Loucy (cell line): ENCODE measurements around the gene FAM8A1.
"Not testable (repeated sequence)": the region's sequence is repeated elsewhere in the genome, so short reads cannot be mapped to it uniquely, and the experiment has no call there.

Experiments
- H2AFZ ChIP-seq: fragments of 200-600 bp; sonication (generic); 2 replicates; pipeline ENCODE4 v1.6.0; 2016; ENCODE audit warnings: antibody characterized with exemption, mild to moderate bottlenecking, low read length, moderate library complexity
- H3F3A ChIP-seq: fragments of 200-600 bp; 2 replicates; pipeline ENCODE4 v1.6.0; 2016; ENCODE audit warnings: antibody characterized with exemption, low read depth, mild to moderate bottlenecking
- H3K27me3 ChIP-seq: fragments of 200-600 bp; sonication (generic); 2 replicates; pipeline ENCODE4 v1.6.1; 2014; ENCODE audit warnings: low read length, mild to moderate bottlenecking; ENCODE audit not compliant: insufficient read depth, poor library complexity, severe bottlenecking
- H3K36me3 ChIP-seq: fragments of 200-600 bp; sonication (generic); 2 replicates; pipeline ENCODE4 v1.6.1; 2016; ENCODE audit warnings: low read length; ENCODE audit not compliant: insufficient read depth
- H3K4me1 ChIP-seq: fragments of 200-600 bp; sonication (generic); 2 replicates; pipeline ENCODE4 v1.5.1; 2014; ENCODE audit warnings: low read length, mild to moderate bottlenecking; ENCODE audit not compliant: insufficient read depth, poor library complexity, severe bottlenecking
- H3K4me2 ChIP-seq: fragments of 200-600 bp; sonication (generic); 2 replicates; pipeline ENCODE4 v1.6.0; 2014; ENCODE audit warnings: antibody characterized with exemption, low read length, low read depth, mild to moderate bottlenecking; ENCODE audit not compliant: poor library complexity, severe bottlenecking
- H3K4me3 ChIP-seq: fragments of 200-600 bp; sonication (generic); 2 replicates; pipeline ENCODE4 v1.5.1; 2014; ENCODE audit warnings: low read length, mild to moderate bottlenecking, mixed read lengths; ENCODE audit not compliant: poor library complexity, severe bottlenecking
- H3K79me2 ChIP-seq: fragments of 200-600 bp; sonication (generic); 2 replicates; pipeline ENCODE4 v1.6.1; 2014; ENCODE audit warnings: low read length; ENCODE audit not compliant: insufficient read depth
- H3K9ac ChIP-seq: fragments of 200-600 bp; sonication (generic); 2 replicates; pipeline ENCODE4 v1.6.0; 2014; ENCODE audit warnings: mild to moderate bottlenecking, low read depth, low read length, moderate library complexity; ENCODE audit not compliant: poor library complexity, severe bottlenecking
- H3K9me2 ChIP-seq: fragments of 200-600 bp; sonication (generic); replicated peaks from 2 replicates; pipeline ENCODE4 v1.6.1; 2016; ENCODE audit warnings: low read depth, low read length, mixed read lengths
- H3K9me3 ChIP-seq: fragments of 200-600 bp; sonication (generic); 2 replicates; pipeline ENCODE4 v1.6.1; 2014; ENCODE audit warnings: mild to moderate bottlenecking, antibody characterized with exemption, low read length, low read depth; ENCODE audit not compliant: insufficient read depth
- H4K20me1 ChIP-seq: fragments of 200-600 bp; sonication (generic); 2 replicates; pipeline ENCODE4 v1.6.0; 2014; ENCODE audit warnings: antibody characterized with exemption, low read length, mild to moderate bottlenecking; ENCODE audit not compliant: insufficient read depth, poor library complexity, severe bottlenecking
- CTCF ChIP-seq: fragments of 200-600 bp; sonication (generic); conservative IDR thresholded peaks from 2 replicates; pipeline ENCODE4 v1.5.1; 2014; ENCODE audit warnings: mild to moderate bottlenecking, antibody characterized with exemption, low read length
- EZH2phosphoT487 ChIP-seq: fragments of 200-600 bp; IDR thresholded peaks from 2 replicates; pipeline ENCODE4 v1.6.1; 2018; ENCODE audit warnings: antibody characterized with exemption, mild to moderate bottlenecking, moderate library complexity, borderline replicate concordance

Gene FAM8A1

GRCh38 chr6:17577059-17577458, 23.0 kb upstream of the FAM8A1 start:
- no peak overlapping the region for H2AFZ ChIP-seq
- TF ChIP-seq CTCF (no peak), EZH2phosphoT487 (no peak)
- H3K9ac ChIP-seq: no peak overlapping the region
- no peaks in the 10 kb centered on the region for H3K27me3 ChIP-seq
- no peaks in the 10 kb centered on the region for H4K20me1 ChIP-seq
- no peaks in the 10 kb centered on the region for H3K79me2 ChIP-seq
- no peaks in the 10 kb centered on the region for H3K9me3 ChIP-seq
- no peaks in the 10 kb centered on the region for H3K4me1 ChIP-seq
- H3K36me3 ChIP-seq: no peaks in the 10 kb centered on the region
- H3K4me2 ChIP-seq: no peak overlapping the region
- H3K9me2 ChIP-seq: no peaks in the 10 kb centered on the region
- no peaks in the 10 kb centered on the region for H3F3A ChIP-seq
- H3K4me3 ChIP-seq: no peak overlapping the region

- no peaks in the 10 kb centered on the region for H3K27me3 ChIP-seq
- no peak overlapping the region for H3K4me3 ChIP-seq
- H3F3A ChIP-seq: no peaks in the 10 kb centered on the region
- no peaks in the 10 kb centered on the region for H3K9me3 ChIP-seq
- TF ChIP-seq CTCF: no peak
- TF ChIP-seq EZH2phosphoT487: no peak
- no peak overlapping the region for H3K9ac ChIP-seq
- H2AFZ ChIP-seq: no peak overlapping the region
- H3K79me2 ChIP-seq: no peaks in the 10 kb centered on the region
- no peaks in the 10 kb centered on the region for H3K36me3 ChIP-seq
- H3K9me2 ChIP-seq: no peaks in the 10 kb centered on the region
- no peaks in the 10 kb centered on the region for H4K20me1 ChIP-seq
- H3K4me2 ChIP-seq: no peak overlapping the region
- H3K4me1 ChIP-seq: no peaks in the 10 kb centered on the region
Measured at GRCh38 chr6:17580518-17581048, 19.5 kb upstream of the FAM8A1 start.

DNA sequence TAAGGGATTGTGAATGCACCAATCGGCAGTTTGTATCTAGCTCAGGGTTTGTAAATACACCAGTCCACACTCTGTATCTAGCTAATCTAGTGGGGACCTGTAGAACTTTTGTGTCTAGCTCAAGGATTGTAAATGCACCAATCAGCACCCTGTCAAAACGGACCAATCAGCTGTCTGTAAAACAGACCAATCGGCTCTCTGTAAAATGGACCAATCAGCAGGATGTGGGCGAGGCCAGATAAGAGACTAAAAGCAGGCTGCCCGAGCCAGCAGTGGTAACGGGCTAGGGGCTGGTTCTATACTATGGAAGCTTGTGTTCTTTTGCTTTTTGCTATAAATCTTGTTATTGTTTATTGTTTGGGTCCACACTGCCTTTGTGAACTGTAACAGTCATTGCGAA, 18.8 kb upstream of the FAM8A1 start:
- not testable (repeated sequence) for H3K4me1 ChIP-seq, H3K9ac ChIP-seq, H3F3A ChIP-seq, H3K9me3 ChIP-seq, H4K20me1 ChIP-seq, H3K4me3 ChIP-seq, H3K4me2 ChIP-seq, H3K36me3 ChIP-seq, H2AFZ ChIP-seq, H3K79me2 ChIP-seq, H3K27me3 ChIP-seq, H3K9me2 ChIP-seq

DNA sequence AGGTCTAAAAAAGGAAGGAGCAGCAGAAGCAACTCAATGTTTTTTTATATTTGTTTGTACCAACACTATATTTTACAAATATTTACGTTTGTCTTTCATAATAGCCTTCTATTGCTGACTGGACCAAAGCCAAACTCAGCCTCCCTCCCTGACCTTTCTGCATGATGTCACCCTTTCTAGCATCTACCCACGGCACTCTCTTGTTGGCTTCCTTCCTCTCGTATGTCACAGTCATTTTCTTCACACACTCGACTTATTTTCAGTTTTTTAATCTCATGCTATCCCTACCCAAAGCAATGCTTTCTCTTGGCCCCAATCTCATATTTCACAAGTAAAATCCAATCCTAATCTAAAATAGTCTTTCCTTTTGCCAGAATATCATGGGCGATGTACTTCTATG, 16.3 kb upstream of the FAM8A1 start:
- Histone ChIP-seq H3K4me3 (no peak overlapping the region), H4K20me1 (no peaks in the 10 kb centered on the region), H3K4me2 (no peak overlapping the region), H3K9me3 (no peaks in the 10 kb centered on the region), H3K27me3 (no peaks in the 10 kb centered on the region), H3K9ac (no peak overlapping the region), H3K79me2 (no peaks in the 10 kb centered on the region), H3F3A (no peaks in the 10 kb centered on the region), H2AFZ (no peak overlapping the region), H3K36me3 (no peaks in the 10 kb centered on the region), H3K4me1 (no peaks in the 10 kb centered on the region), H3K9me2 (no peaks in the 10 kb centered on the region)
- no peak for TF ChIP-seq CTCF
- TF ChIP-seq EZH2phosphoT487: no peak
